Motor neuron (in vitro differentiated cells): ENCODE results near the gene GOLGA7B. TPM values are rescaled to one million over a fixed set of nuclear protein-coding genes. Genes with fewer than 3 reads are reported as not detected.

ENCODE experiments used
- ATAC-seq, 8 experiments: fragments of 200-7000 bp; cut with Tn5 transposase; replicated peaks in 6 of 8; 2 replicates each; pipeline ENCODE4 v1.8.0; 2021; ENCODE audit warnings: mild to moderate bottlenecking in 8 of 8, moderate library complexity in 8 of 8
- H3K27ac ChIP-seq, 2 donors: fragments of 250-450 bp; sonication (Bioruptor Pico); 2 replicates each; pipeline ENCODE4 v1.9.0; 2021; ENCODE audit warnings: antibody characterized with exemption in 2 of 2, mild to moderate bottlenecking in 2 of 2, moderate library complexity in 1 of 2
- H3K4me1 ChIP-seq, 2 donors: fragments of 250-450 bp; sonication (Bioruptor Pico); replicated peaks in 1 of 2; 2 replicates each; pipeline ENCODE4 v1.6.1; 2021; ENCODE audit warnings: antibody characterized with exemption in 2 of 2, mild to moderate bottlenecking in 2 of 2, moderate library complexity in 1 of 2
- H3K4me3 ChIP-seq, 5 donors: fragments of 250-450 bp; sonication (Bioruptor Pico); 2 replicates each; pipeline ENCODE4 v1.9.0; 2021; ENCODE audit warnings: antibody characterized with exemption in 5 of 5, mild to moderate bottlenecking in 5 of 5, moderate library complexity in 4 of 5
- WGBS, 10 experiments: fragments of 450-650 bp; shearing (Covaris generic); methylation state at CpG; one replicate each; pipeline ENCODE4 v1.0.0; 2022; 5-methylcytosine and 5-hydroxymethylcytosine counted together
- in situ Hi-C, 9 experiments: fragments of 400-800 bp; cut with MboI; loops; one replicate each; pipeline ENCODE4 v1.15.0; 2021; ENCODE audit warnings: low sequenced_read_pairs in 9 of 9, low pct_unique_long_range_greater_than_20kb in 2 of 9; ENCODE audit not compliant: unreplicated experiment in 9 of 9
- total RNA-seq, 8 experiments: library from RNA; unstranded; fragments of 300-600 nt; gene quantifications; 2 replicates each; pipeline versions ENCODE4 v1.2.3 to v1.2.4, GENCODE V29; 2022

Gene GOLGA7B
- total RNA-seq, 8 experiments from 2014 or later: 0.09 to 6.0 (median 1.3) TPM

GRCh38 chr10:97875391-97875790 is 25.7 kb downstream of the GOLGA7B start:
- 10 to 80% (median 50%) methylated on average over 1 to 6 of the region's 7 CpGs; no CpG with 5 or more reads in 6 of the 10 experiments for WGBS, 10 experiments
- peak in 3 of 8 experiments; percentile 24 to 42 (median 40) for ATAC-seq
- H3K4me1 ChIP-seq: peaks cover 0 to 7% of the 10 kb centered on the region in 2 donors
- in situ Hi-C loops: no loop called here
- no peak overlapping the region for H3K4me3 ChIP-seq
- no peak overlapping the region for H3K27ac ChIP-seq

- H3K27ac ChIP-seq: no peak overlapping the region
- ATAC-seq: peak in 2 of 8 experiments; percentile 5 to 62
- H3K4me3 ChIP-seq: no peak overlapping the region
- H3K4me1 ChIP-seq: peaks cover 0 to 7% of the 10 kb centered on the region in 2 donors
- in situ Hi-C loops: no loop called here
- 10 to 53% (median 41%) methylated on average over 2 to 4 of the region's 4 CpGs; no CpG with 5 or more reads in 5 of the 10 experiments for WGBS, 10 experiments
These were observed 26.8 kb downstream of the GOLGA7B start for GRCh38 chr10:97876402-97876801.

- Histone ChIP-seq H3K4me1 (no peaks in the 10 kb centered on the region), H3K4me3 (no peak overlapping the region), H3K27ac (no peak overlapping the region)
- no peak for ATAC-seq
- in situ Hi-C loops: no loop called here
- WGBS, 10 experiments: 50 to 100% (median 85%) methylated on average over 1 to 5 of the region's 5 CpGs; no CpG with 5 or more reads in 2 of the 10 experiments
These were observed 29.6 kb downstream of the GOLGA7B start for GRCh38 chr10:97879241-97879640.

- in situ Hi-C loops: no loop called here
- Histone ChIP-seq H3K4me3 (no peak overlapping the region), H3K27ac (no peak overlapping the region), H3K4me1 (peaks cover under 1 to 1% of the 10 kb centered on the region in 2 donors)
- no peak for ATAC-seq
- WGBS, 10 experiments: 64 to 70% (median 67%) methylated on average over 3 to 5 of the region's 10 CpGs; no CpG with 5 or more reads in 7 of the 10 experiments
These were observed 30.5 kb downstream of the GOLGA7B start for GRCh38 chr10:97880109-97880508.

- WGBS, 10 experiments: 50 to 100% (median 82%) methylated on average over 1 to 7 of the region's 11 CpGs; no CpG with 5 or more reads in 1 of the 10 experiments
- peak in 3 of 8 experiments; percentile 38 to 94 (median 91) for ATAC-seq
- H3K27ac ChIP-seq: no peak overlapping the region
- peaks cover 9 to 11% of the 10 kb centered on the region in 2 donors for H3K4me1 ChIP-seq
- in situ Hi-C loops: no loop called here
- H3K4me3 ChIP-seq: no peak overlapping the region
These were observed 32.8 kb downstream of the GOLGA7B start for GRCh38 chr10:97882142-97883091.

GRCh38 chr10:97883092-97883485 is 33.4 kb downstream of the GOLGA7B start:
- Histone ChIP-seq H3K27ac (no peak overlapping the region), H3K4me3 (no peak overlapping the region), H3K4me1 (peaks cover 9 to 11% of the 10 kb centered on the region in 2 donors)
- in situ Hi-C loops: no loop called here
- 100% methylated on average over 1 of the region's 3 CpGs; no CpG with 5 or more reads in 9 of the 10 experiments for WGBS, 10 experiments
- ATAC-seq: no peak

- H3K4me1 ChIP-seq: peaks cover 23 to 29% of the 10 kb centered on the region in 2 donors
- H3K4me3 ChIP-seq: no peak overlapping the region
- no peak for ATAC-seq
- WGBS, 10 experiments: 67 to 100% (median 82%) methylated on average over 1 to 4 of the region's 5 CpGs; no CpG with 5 or more reads in 3 of the 10 experiments
- H3K27ac ChIP-seq: no peak overlapping the region
- in situ Hi-C loops: no loop called here
These were observed 36.6 kb downstream of the GOLGA7B start for GRCh38 chr10:97886286-97886685.

- in situ Hi-C loops: no loop called here
These were observed 37.8 kb downstream of the GOLGA7B start for GRCh38 chr10:97887399-97887798.

GRCh38 chr10:97888134-97888533 is 38.5 kb downstream of the GOLGA7B start:
- Histone ChIP-seq H3K4me1 (peaks cover 23 to 36% of the 10 kb centered on the region in 2 donors), H3K4me3 (no peak overlapping the region), H3K27ac (no peak overlapping the region)
- in situ Hi-C loops: no loop called here
- WGBS, 10 experiments: 80 to 100% (median 90%) methylated on average over 1 to 6 of the region's 7 CpGs; no CpG with 5 or more reads in 3 of the 10 experiments
- ATAC-seq: no peak

More at GRCh38 chr10:97887399-97887798, 37.8 kb downstream of the GOLGA7B start:
- ATAC-seq: no peak
- Histone ChIP-seq H3K4me1 (peaks cover 23 to 36% of the 10 kb centered on the region in 2 donors), H3K4me3 (no peak overlapping the region), H3K27ac (no peak overlapping the region)
- 80 to 100% (median 90%) methylated on average over 1 to 2 of the region's 6 CpGs; no CpG with 5 or more reads in 7 of the 10 experiments for WGBS, 10 experiments

GRCh38 chr10:97888641-97889262 is 39.1 kb downstream of the GOLGA7B start:
- in situ Hi-C loops: no loop called here
- peak; percentile 45 to 81 (median 63) for ATAC-seq

GRCh38 chr10:97889461-97890265 is 40.0 kb downstream of the GOLGA7B start:
- Histone ChIP-seq H3K27ac (peak overlapping the region; percentile 67 to 81), H3K4me3 (no peak overlapping the region), H3K4me1 (peaks cover 24 to 39% of the 10 kb centered on the region in 2 donors)
- in situ Hi-C loops: no loop called here
- ATAC-seq: peak; percentile 39 to 82 (median 74)
- WGBS, 10 experiments: 53 to 100% (median 64%) methylated on average over 1 to 5 of the region's 18 CpGs; no CpG with 5 or more reads in 5 of the 10 experiments

More at GRCh38 chr10:97888641-97889262, 39.1 kb downstream of the GOLGA7B start:
- Histone ChIP-seq H3K27ac (peak overlapping the region; percentile 67 to 81), H3K4me3 (no peak overlapping the region), H3K4me1 (peaks cover 23 to 36% of the 10 kb centered on the region in 2 donors)
- WGBS, 10 experiments: 0 to 86% (median 40%) methylated on average over 1 to 7 of the region's 12 CpGs; no CpG with 5 or more reads in 3 of the 10 experiments

GRCh38 chr10:97891497-97892167 is 42.0 kb downstream of the GOLGA7B start:
- Histone ChIP-seq H3K4me3 (no peak overlapping the region), H3K27ac (peak overlapping the region in 1 of 2 donors; percentile 6), H3K4me1 (peaks cover 33 to 46% of the 10 kb centered on the region in 2 donors)
- ATAC-seq: peak in 5 of 8 experiments; percentile 5 to 55 (median 35)
- WGBS, 10 experiments: 70 to 100% (median 90%) methylated on average over 1 to 10 of the region's 17 CpGs; no CpG with 5 or more reads in 3 of the 10 experiments
- in situ Hi-C loops: no loop called here
